Panc1 (cell line): ENCODE measurements around the gene GLOD4. TPM values are rescaled to one million over a fixed set of nuclear protein-coding genes. Genes with fewer than 3 reads are reported as not detected.

Source experiments
- ATAC-seq: fragments of 200-7000 bp; cut with Tn5 transposase; 2 replicates; pipeline ENCODE4 v1.9.1; 2020; ENCODE audit warnings: mild to moderate bottlenecking, moderate library complexity
- BruUV-seq: library from RNA; stranded (reverse); fragments of 400-500 nt; replicated peaks from 2 replicates; lab custom pipeline; 2021; lab: Mats Ljungman, UMichigan
- CTCF ChIA-PET: fragments of 300-600 bp; sonication (Branson Sonifier 250); formaldehyde crosslinking; loops from one replicate; lab custom pipeline; 2022; ENCODE audit warnings: antibody characterized with exemption; lab: Charles Lee
- POLR2A ChIA-PET: fragments of 300-600 bp; sonication (Branson Sonifier 250); formaldehyde crosslinking; loops from one replicate; lab custom pipeline; 2022; ENCODE audit warnings: antibody characterized with exemption; lab: Charles Lee
- DNase-seq: peaks from one replicate; pipeline ENCODE4 v3.0.0-alpha.2; 2010; ENCODE audit warnings: low read depth, low spot score
- H3K27ac ChIP-seq: 2 replicates; pipeline ENCODE4 v1.5.1; 2011; ENCODE audit warnings: mild to moderate bottlenecking, low read length, inconsistent platforms
- H3K27me3 ChIP-seq: fragments of 200-500 bp; sonication (Bioruptor generic); 2 replicates; pipeline ENCODE4 v1.6.0; 2014; ENCODE audit warnings: low read length, inconsistent platforms; ENCODE audit not compliant: control insufficient read depth, insufficient read depth
- H3K36me3 ChIP-seq: fragments of 200-500 bp; sonication (Bioruptor generic); 2 replicates; pipeline ENCODE4 v1.5.1; 2014; ENCODE audit warnings: inconsistent platforms, mild to moderate bottlenecking, low read length, moderate library complexity; ENCODE audit not compliant: control insufficient read depth, insufficient read depth
- H3K4me1 ChIP-seq: 2 replicates; pipeline ENCODE4 v1.5.1; 2011; ENCODE audit warnings: inconsistent platforms, mild to moderate bottlenecking, low read length, moderate library complexity; ENCODE audit not compliant: control insufficient read depth, insufficient read depth
- H3K4me3 ChIP-seq, 2 experiments: 2 replicates each; pipeline ENCODE4 v1.5.1; 2011 to 2012; ENCODE audit warnings: low read depth in 2 of 2, low read length in 2 of 2, mild to moderate bottlenecking in 2 of 2, inconsistent platforms in 1 of 2, moderate library complexity in 1 of 2
- H3K9me3 ChIP-seq: fragments of 200-500 bp; sonication (Bioruptor generic); 2 replicates; pipeline ENCODE4 v1.5.1; 2014; ENCODE audit warnings: low read depth, mild to moderate bottlenecking, inconsistent platforms, low read length, moderate library complexity; ENCODE audit not compliant: control insufficient read depth, insufficient read depth
- POLR2AphosphoS5 ChIP-seq: IDR thresholded peaks from 2 replicates; pipeline ENCODE4 v1.6.1; 2012; ENCODE audit warnings: mild to moderate bottlenecking, low read depth, low read length, moderate library complexity
- SIN3A ChIP-seq: IDR thresholded peaks from 2 replicates; pipeline ENCODE4 v1.6.1; 2012; ENCODE audit warnings: low read depth, mild to moderate bottlenecking, low read length, moderate library complexity, borderline replicate concordance; ENCODE audit not compliant: insufficient read depth
- TCF7L2 ChIP-seq: IDR thresholded peaks from 2 replicates; pipeline ENCODE4 v1.6.1; 2011; ENCODE audit warnings: mild to moderate bottlenecking, low read depth, low read length, inconsistent platforms
- in situ Hi-C: cut with HindIII; loops from 2 replicates; pipeline ENCODE4 v1.10.0; 2016; ENCODE audit warnings: low sequenced_read_pairs, low pct_unique_long_range_greater_than_20kb
- intact Hi-C: fragments of 100-400 bp; cut with micrococcal nuclease; formaldehyde crosslinking; loops from one replicate; pipeline ENCODE4 v1.10.0; 2022; ENCODE audit not compliant: unreplicated experiment
- total RNA-seq: library from RNA; stranded (reverse); gene quantifications from one replicate; pipeline ENCODE4 v1.2.1, GENCODE V29; 2021; ENCODE audit not compliant: unreplicated experiment
- TF ChIP-seq, protein P1 (sequence below): fragments of 450-650 bp; IDR thresholded peaks from 2 replicates; pipeline ENCODE4 v1.5.1; 2017; ENCODE audit warnings: mild to moderate bottlenecking
- TF ChIP-seq, protein P2 (sequence below), 2 experiments: IDR thresholded peaks; 2 replicates each; pipeline ENCODE4 v1.6.1; 2011 to 2012; ENCODE audit warnings: low read depth in 2 of 2, control low read depth in 1 of 2, low read length in 1 of 2, mild to moderate bottlenecking in 1 of 2, moderate library complexity in 1 of 2; ENCODE audit not compliant: insufficient read depth in 1 of 2

The GLOD4 gene
- total RNA-seq, 1 experiment from 2014 or later, result 57.8 TPM

DNA sequence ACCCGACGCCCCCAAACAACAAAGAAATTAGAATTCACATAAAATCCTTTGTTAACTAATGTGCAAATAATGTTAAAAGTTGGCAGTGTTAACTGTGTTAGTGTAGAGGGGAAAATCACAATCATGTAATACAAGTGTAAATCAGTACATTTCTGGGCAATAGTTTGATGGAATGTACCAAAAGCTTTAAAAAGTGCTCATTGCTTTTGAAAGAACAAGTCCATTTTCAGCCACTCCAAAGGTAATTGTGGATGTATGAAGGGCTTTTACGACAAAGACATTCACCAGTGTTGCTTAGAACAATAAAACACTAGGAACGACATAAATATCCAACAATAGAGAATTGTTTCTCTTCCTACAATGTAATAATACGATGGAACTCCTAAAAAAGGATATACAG lies 9.1 kb downstream of the GLOD4 start:
- POLR2A ChIA-PET, result no interaction called here
- in situ Hi-C loops, result no loop called here

DNA sequence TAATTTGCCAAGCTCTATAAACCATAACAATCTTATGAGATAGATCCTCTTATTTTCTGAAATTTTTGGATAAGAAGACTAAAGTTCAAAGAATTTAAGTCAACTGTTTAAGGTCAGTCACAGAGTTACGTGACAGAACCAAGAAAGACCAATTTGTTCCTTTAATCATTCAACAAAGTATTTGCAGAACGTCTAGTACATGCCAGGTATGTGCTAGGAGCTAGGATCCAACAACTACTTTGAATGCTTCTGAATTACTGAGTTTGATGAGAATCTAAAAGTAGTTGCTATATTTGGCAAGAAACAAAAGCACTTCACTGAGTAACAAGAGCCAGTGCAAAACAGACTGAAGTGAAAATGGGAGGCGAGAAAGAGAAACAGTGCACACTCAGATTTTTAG lies 15.0 kb downstream of the GLOD4 start:
- ATAC-seq (no peak), DNase-seq (no peak)
- ChIA-PET CTCF (no interaction called here), POLR2A (no interaction called here)
- Histone ChIP-seq H3K4me3 (no peak overlapping the region), H3K9me3 (no peaks in the 10 kb centered on the region), H3K27me3 (no peaks in the 10 kb centered on the region), H3K4me1 (no peaks in the 10 kb centered on the region), H3K36me3 (peaks cover 22% of the 10 kb centered on the region), H3K27ac (no peak overlapping the region)
- BruUV-seq, result no TSS peak
- in situ Hi-C loops, result no loop called here
- intact Hi-C loops, result no loop called here
- TF ChIP-seq, protein P1, sequence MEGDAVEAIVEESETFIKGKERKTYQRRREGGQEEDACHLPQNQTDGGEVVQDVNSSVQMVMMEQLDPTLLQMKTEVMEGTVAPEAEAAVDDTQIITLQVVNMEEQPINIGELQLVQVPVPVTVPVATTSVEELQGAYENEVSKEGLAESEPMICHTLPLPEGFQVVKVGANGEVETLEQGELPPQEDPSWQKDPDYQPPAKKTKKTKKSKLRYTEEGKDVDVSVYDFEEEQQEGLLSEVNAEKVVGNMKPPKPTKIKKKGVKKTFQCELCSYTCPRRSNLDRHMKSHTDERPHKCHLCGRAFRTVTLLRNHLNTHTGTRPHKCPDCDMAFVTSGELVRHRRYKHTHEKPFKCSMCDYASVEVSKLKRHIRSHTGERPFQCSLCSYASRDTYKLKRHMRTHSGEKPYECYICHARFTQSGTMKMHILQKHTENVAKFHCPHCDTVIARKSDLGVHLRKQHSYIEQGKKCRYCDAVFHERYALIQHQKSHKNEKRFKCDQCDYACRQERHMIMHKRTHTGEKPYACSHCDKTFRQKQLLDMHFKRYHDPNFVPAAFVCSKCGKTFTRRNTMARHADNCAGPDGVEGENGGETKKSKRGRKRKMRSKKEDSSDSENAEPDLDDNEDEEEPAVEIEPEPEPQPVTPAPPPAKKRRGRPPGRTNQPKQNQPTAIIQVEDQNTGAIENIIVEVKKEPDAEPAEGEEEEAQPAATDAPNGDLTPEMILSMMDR, result no peak
- TF ChIP-seq POLR2AphosphoS5 (no peak), SIN3A (no peak), TCF7L2 (no peak)
- TF ChIP-seq, protein P2, sequence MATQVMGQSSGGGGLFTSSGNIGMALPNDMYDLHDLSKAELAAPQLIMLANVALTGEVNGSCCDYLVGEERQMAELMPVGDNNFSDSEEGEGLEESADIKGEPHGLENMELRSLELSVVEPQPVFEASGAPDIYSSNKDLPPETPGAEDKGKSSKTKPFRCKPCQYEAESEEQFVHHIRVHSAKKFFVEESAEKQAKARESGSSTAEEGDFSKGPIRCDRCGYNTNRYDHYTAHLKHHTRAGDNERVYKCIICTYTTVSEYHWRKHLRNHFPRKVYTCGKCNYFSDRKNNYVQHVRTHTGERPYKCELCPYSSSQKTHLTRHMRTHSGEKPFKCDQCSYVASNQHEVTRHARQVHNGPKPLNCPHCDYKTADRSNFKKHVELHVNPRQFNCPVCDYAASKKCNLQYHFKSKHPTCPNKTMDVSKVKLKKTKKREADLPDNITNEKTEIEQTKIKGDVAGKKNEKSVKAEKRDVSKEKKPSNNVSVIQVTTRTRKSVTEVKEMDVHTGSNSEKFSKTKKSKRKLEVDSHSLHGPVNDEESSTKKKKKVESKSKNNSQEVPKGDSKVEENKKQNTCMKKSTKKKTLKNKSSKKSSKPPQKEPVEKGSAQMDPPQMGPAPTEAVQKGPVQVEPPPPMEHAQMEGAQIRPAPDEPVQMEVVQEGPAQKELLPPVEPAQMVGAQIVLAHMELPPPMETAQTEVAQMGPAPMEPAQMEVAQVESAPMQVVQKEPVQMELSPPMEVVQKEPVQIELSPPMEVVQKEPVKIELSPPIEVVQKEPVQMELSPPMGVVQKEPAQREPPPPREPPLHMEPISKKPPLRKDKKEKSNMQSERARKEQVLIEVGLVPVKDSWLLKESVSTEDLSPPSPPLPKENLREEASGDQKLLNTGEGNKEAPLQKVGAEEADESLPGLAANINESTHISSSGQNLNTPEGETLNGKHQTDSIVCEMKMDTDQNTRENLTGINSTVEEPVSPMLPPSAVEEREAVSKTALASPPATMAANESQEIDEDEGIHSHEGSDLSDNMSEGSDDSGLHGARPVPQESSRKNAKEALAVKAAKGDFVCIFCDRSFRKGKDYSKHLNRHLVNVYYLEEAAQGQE (IDR thresholded peaks at IDR 0.05; ENCODE audit: insufficient read depth in 1 of 2, low read depth in 2 of 2, low read length in 1 of 2), result no peak

More for the DNA sequence above, 9.1 kb downstream of the GLOD4 start:
- Histone ChIP-seq H3K27me3 (no peaks in the 10 kb centered on the region), H3K9me3 (no peaks in the 10 kb centered on the region), H3K4me3 (no peak overlapping the region), H3K36me3 (peaks cover 34% of the 10 kb centered on the region), H3K27ac (no peak overlapping the region), H3K4me1 (no peaks in the 10 kb centered on the region)
- TF ChIP-seq SIN3A, result no peak
- no peak for TF ChIP-seq TCF7L2
- no peak for TF ChIP-seq POLR2AphosphoS5
- TF ChIP-seq, protein P1, result no peak
- TF ChIP-seq, protein P2 (IDR thresholded peaks at IDR 0.05; ENCODE audit: insufficient read depth in 1 of 2, low read depth in 2 of 2, low read length in 1 of 2), result no peak
- no peak for DNase-seq
- intact Hi-C loops, result no loop called here
- BruUV-seq, result no TSS peak
- ATAC-seq, result no peak
- CTCF ChIA-PET, result no interaction called here
